ENCODE data around the gene SRSF6. TPM values are rescaled to one million over a fixed set of nuclear protein-coding genes. Genes with fewer than 3 reads are reported as not detected.

SRSF6 gene
- total RNA-seq, 4 donors from 2014 or later: 60.3 to 153 (median 112) TPM

GRCh38 chr20:43431134-43431519, 26.6 kb upstream of the SRSF6 start:
- no peaks in the 10 kb centered on the region for H3K9me3 ChIP-seq
- no peak overlapping the region for H3K4me3 ChIP-seq
- no peaks in the 10 kb centered on the region for H3K36me3 ChIP-seq
- intact Hi-C loops (cut with DNase I; ENCODE audit: low total_unique reads): no loop called here
- H3K27me3 ChIP-seq: no peaks in the 10 kb centered on the region
- H3K4me1 ChIP-seq: no peaks in the 10 kb centered on the region
- TF ChIP-seq CTCF (IDR thresholded peaks at IDR 0.05) (no peak), POLR2A (IDR thresholded peaks at IDR 0.05) (no peak)
- no peak overlapping the region for H3K27ac ChIP-seq
- DNase-seq: no peak

GRCh38 chr20:43432498-43432897, 25.2 kb upstream of the SRSF6 start:
- H3K4me3 ChIP-seq: no peak overlapping the region

GRCh38 chr20:43433250-43433854, 24.3 kb upstream of the SRSF6 start:
- TF ChIP-seq POLR2A (IDR thresholded peaks at IDR 0.05): no peak
- no peak for TF ChIP-seq CTCF (IDR thresholded peaks at IDR 0.05)
- intact Hi-C loops (cut with DNase I; ENCODE audit: low total_unique reads): no loop called here
- Histone ChIP-seq H3K36me3 (no peaks in the 10 kb centered on the region), H3K27ac (no peak overlapping the region), H3K27me3 (no peaks in the 10 kb centered on the region), H3K9me3 (no peaks in the 10 kb centered on the region), H3K4me1 (no peaks in the 10 kb centered on the region), H3K4me3 (no peak overlapping the region)
- DNase-seq: no peak

More at GRCh38 chr20:43432498-43432897, 25.2 kb upstream of the SRSF6 start:
- no peaks in the 10 kb centered on the region for H3K36me3 ChIP-seq
- H3K4me1 ChIP-seq: no peaks in the 10 kb centered on the region
- H3K9me3 ChIP-seq: no peaks in the 10 kb centered on the region
- no peak for DNase-seq
- no peaks in the 10 kb centered on the region for H3K27me3 ChIP-seq
- intact Hi-C loops (cut with DNase I; ENCODE audit: low total_unique reads): no loop called here
- no peak overlapping the region for H3K27ac ChIP-seq
- TF ChIP-seq POLR2A (IDR thresholded peaks at IDR 0.05): no peak
- no peak for TF ChIP-seq CTCF (IDR thresholded peaks at IDR 0.05)

GRCh38 chr20:43434565-43434964, 23.1 kb upstream of the SRSF6 start:
- DNase-seq: no peak
- intact Hi-C loops (cut with DNase I; ENCODE audit: low total_unique reads): no loop called here
- Histone ChIP-seq H3K27ac (no peak overlapping the region), H3K27me3 (no peaks in the 10 kb centered on the region), H3K36me3 (no peaks in the 10 kb centered on the region), H3K9me3 (no peaks in the 10 kb centered on the region), H3K4me1 (no peaks in the 10 kb centered on the region), H3K4me3 (no peak overlapping the region)
- TF ChIP-seq POLR2A (IDR thresholded peaks at IDR 0.05) (no peak), CTCF (IDR thresholded peaks at IDR 0.05) (no peak)

GRCh38 chr20:43438578-43439316, 18.9 kb upstream of the SRSF6 start:
- Histone ChIP-seq H3K27me3 (no peaks in the 10 kb centered on the region), H3K36me3 (no peaks in the 10 kb centered on the region), H3K9me3 (no peaks in the 10 kb centered on the region), H3K27ac (no peak overlapping the region), H3K4me3 (no peak overlapping the region), H3K4me1 (no peaks in the 10 kb centered on the region)
- intact Hi-C loops (cut with DNase I; ENCODE audit: low total_unique reads): no loop called here
- no peak for DNase-seq
- no peak for TF ChIP-seq CTCF (IDR thresholded peaks at IDR 0.05)
- TF ChIP-seq POLR2A (IDR thresholded peaks at IDR 0.05): no peak
